GM23338 (cell line): ENCODE results near the gene CPO. TPM values are rescaled to one million over a fixed set of nuclear protein-coding genes. Genes with fewer than 3 reads are reported as not detected.

ENCODE experiments used
- ATAC-seq: fragments of 200-7000 bp; cut with Tn5 transposase; 3 replicates; pipeline ENCODE4 v1.9.1; 2020
- DNase-seq: peaks from one replicate; pipeline ENCODE4 v3.0.0-alpha.2; 2015; ENCODE audit warnings: low spot score
- H2AFZ ChIP-seq: fragments of 200-600 bp; sonication (generic); 2 replicates; pipeline ENCODE4 v1.8.0; 2016; ENCODE audit warnings: antibody characterized with exemption, mild to moderate bottlenecking, moderate library complexity
- H3F3A ChIP-seq: fragments of 200-600 bp; sonication (generic); replicated peaks from 2 replicates; pipeline ENCODE4 v1.8.0; 2017; ENCODE audit warnings: antibody characterized with exemption, mixed run types, low read depth
- H3K27ac ChIP-seq: fragments of 200-600 bp; sonication (generic); 2 replicates; pipeline ENCODE4 v1.6.1; 2016; ENCODE audit warnings: low read depth
- H3K27me3 ChIP-seq: fragments of 200-600 bp; sonication (generic); 2 replicates; pipeline ENCODE4 v1.8.0; 2016; ENCODE audit warnings: mild to moderate bottlenecking, mixed run types, moderate library complexity; ENCODE audit not compliant: insufficient read depth
- H3K36me3 ChIP-seq: fragments of 200-600 bp; sonication (generic); 2 replicates; pipeline ENCODE4 v1.8.0; 2016; ENCODE audit warnings: mild to moderate bottlenecking; ENCODE audit not compliant: insufficient read depth
- H3K4me1 ChIP-seq: fragments of 200-600 bp; sonication (generic); 2 replicates; pipeline ENCODE4 v1.8.0; 2016; ENCODE audit warnings: mild to moderate bottlenecking, moderate library complexity; ENCODE audit not compliant: insufficient read depth
- H3K4me2 ChIP-seq: fragments of 200-600 bp; sonication (generic); 2 replicates; pipeline ENCODE4 v1.7.1; 2017; ENCODE audit warnings: mixed run types
- H3K4me3 ChIP-seq: fragments of 200-600 bp; sonication (generic); 2 replicates; pipeline ENCODE4 v1.6.1; 2016; ENCODE audit warnings: mixed run types
- H3K79me2 ChIP-seq: fragments of 200-600 bp; sonication (generic); replicated peaks from 2 replicates; pipeline ENCODE4 v1.8.0; 2017; ENCODE audit warnings: mild to moderate bottlenecking; ENCODE audit not compliant: insufficient read depth
- H3K9me2 ChIP-seq: fragments of 200-600 bp; sonication (generic); 2 replicates; pipeline ENCODE4 v1.8.0; 2017; ENCODE audit not compliant: insufficient read depth
- H4K20me1 ChIP-seq: fragments of 200-600 bp; sonication (generic); replicated peaks from 2 replicates; pipeline ENCODE4 v1.8.0; 2017; ENCODE audit warnings: mild to moderate bottlenecking; ENCODE audit not compliant: insufficient read depth
- H3K27ac Mint-ChIP-seq: 2 replicates; pipeline ENCODE4 v1.8.0; 2020; ENCODE audit warnings: inconsistent platforms, mild to moderate bottlenecking, moderate library complexity, mixed read lengths
- H3K27me3 Mint-ChIP-seq: 3 replicates; pipeline ENCODE4 v1.8.0; 2022; ENCODE audit warnings: low read depth, mild to moderate bottlenecking, moderate library complexity, mixed read lengths, inconsistent platforms; ENCODE audit not compliant: insufficient read depth, poor library complexity
- H3K36me3 Mint-ChIP-seq: 3 replicates; pipeline ENCODE4 v1.8.0; 2021; ENCODE audit warnings: low read depth, mild to moderate bottlenecking, inconsistent platforms, moderate library complexity, mixed read lengths
- H3K4me1 Mint-ChIP-seq: 3 replicates; pipeline ENCODE4 v1.8.0; 2020; ENCODE audit warnings: mild to moderate bottlenecking, inconsistent platforms, mixed read lengths
- H3K4me3 Mint-ChIP-seq: 3 replicates; pipeline ENCODE4 v1.8.0; 2021; ENCODE audit warnings: moderate library complexity, mild to moderate bottlenecking, inconsistent platforms, mixed read lengths
- H3K9me3 Mint-ChIP-seq: 3 replicates; pipeline ENCODE4 v1.8.0; 2020; ENCODE audit warnings: moderate library complexity, mild to moderate bottlenecking, inconsistent platforms, mixed read lengths
- CREB1 ChIP-seq: fragments of 250-450 bp; sonication (Bioruptor Pico); IDR thresholded peaks from 2 replicates; pipeline ENCODE4 v1.5.0; 2020; ENCODE audit warnings: low read depth, mild to moderate bottlenecking, moderate library complexity
- EZH2 ChIP-seq: fragments of 200-600 bp; sonication (generic); IDR thresholded peaks from one replicate; pipeline ENCODE4 v1.8.0; 2017; ENCODE audit warnings: antibody characterized with exemption, mild to moderate bottlenecking, low read depth; ENCODE audit not compliant: unreplicated experiment
- JUNB ChIP-seq: IDR thresholded peaks from one replicate; pipeline ENCODE4 v1.6.1; 2016; ENCODE audit warnings: antibody characterized with exemption; ENCODE audit not compliant: unreplicated experiment
- NANOG ChIP-seq: IDR thresholded peaks from 2 replicates; pipeline ENCODE4 v1.6.1; 2016; ENCODE audit warnings: antibody characterized with exemption, borderline replicate concordance
- ZNF114 ChIP-seq: fragments of 250-450 bp; sonication (Bioruptor Pico); IDR thresholded peaks from 2 replicates; pipeline ENCODE4 v1.5.0; 2020; ENCODE audit warnings: mild to moderate bottlenecking, moderate library complexity
- ZNF331 ChIP-seq: fragments of 250-450 bp; sonication (Bioruptor Pico); IDR thresholded peaks from 2 replicates; pipeline ENCODE4 v1.5.0; 2020; ENCODE audit warnings: low read depth, mild to moderate bottlenecking, moderate library complexity
- polyA plus RNA-seq: library from polyadenylated mRNA; unstranded; fragments of >200 nt; fragmentation: Nextera tagmentation; extraction: Ambion mirVana; gene quantifications from 2 replicates; pipeline ENCODE4 v1.2.1, GENCODE V29; 2016
- total RNA-seq: library from RNA; depleted of rRNA; stranded (reverse); fragments of >200 nt; shearing (Covaris generic); gene quantifications from 2 replicates; pipeline ENCODE4 v1.2.3, GENCODE V29; 2014
- TF ChIP-seq, protein P1 (sequence below): IDR thresholded peaks from one replicate; pipeline ENCODE4 v1.6.1; 2018; ENCODE audit warnings: antibody characterized with exemption; ENCODE audit not compliant: unreplicated experiment
- TF ChIP-seq, protein P2 (sequence below), 2 experiments: fragments of 200-600 bp in 1 of 2; sonication (generic) in 1 of 2; conservative IDR thresholded peaks; 2 replicates each; pipeline versions ENCODE4 v1.5.1 to v1.6.1; 2016 to 2017; ENCODE audit warnings: antibody characterized with exemption in 2 of 2, low read depth in 2 of 2, mild to moderate bottlenecking in 2 of 2, moderate library complexity in 1 of 2

CPO gene
- total and polyA plus RNA-seq, 2 experiments from 2014 or later = 0.91 to 0.94 TPM

DNA sequence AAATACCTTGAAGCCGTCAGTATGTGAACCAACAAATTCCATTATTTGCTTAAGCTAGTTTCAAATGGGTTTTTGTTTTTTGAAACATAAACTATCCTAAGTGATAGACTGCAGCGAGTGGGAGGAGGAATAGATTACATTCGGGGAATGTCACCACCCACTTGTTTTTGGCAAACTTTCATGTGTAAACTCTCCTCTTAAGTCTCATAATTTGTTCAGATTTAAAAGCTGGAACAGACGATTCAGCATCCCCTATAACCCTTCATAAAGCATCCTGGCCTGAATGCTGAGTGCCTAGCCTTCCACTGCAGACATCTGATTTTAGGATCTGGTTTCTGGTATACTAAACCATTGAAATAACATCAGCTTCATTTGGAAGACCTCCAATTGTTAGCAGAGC, 51.0 kb downstream of the CPO start:
- H3K4me1 Mint-ChIP-seq = no peaks in the 10 kb centered on the region
- no peak overlapping the region for H3K4me2 ChIP-seq
- no peak for ATAC-seq
- H3K79me2 ChIP-seq = no peaks in the 10 kb centered on the region
- H3K27ac ChIP-seq = no peak overlapping the region
- H3K27ac Mint-ChIP-seq = no peak overlapping the region
- 0 out of 2 replicates have a peak, but pooled peaks cover 10% of the 10 kb centered on the region for H3K9me2 ChIP-seq
- no peaks in the 10 kb centered on the region for H3F3A ChIP-seq
- H3K36me3 ChIP-seq = no peaks in the 10 kb centered on the region
- no peak overlapping the region for H3K4me3 Mint-ChIP-seq
- no peaks in the 10 kb centered on the region for H3K4me1 ChIP-seq
- TF ChIP-seq, protein P1, sequence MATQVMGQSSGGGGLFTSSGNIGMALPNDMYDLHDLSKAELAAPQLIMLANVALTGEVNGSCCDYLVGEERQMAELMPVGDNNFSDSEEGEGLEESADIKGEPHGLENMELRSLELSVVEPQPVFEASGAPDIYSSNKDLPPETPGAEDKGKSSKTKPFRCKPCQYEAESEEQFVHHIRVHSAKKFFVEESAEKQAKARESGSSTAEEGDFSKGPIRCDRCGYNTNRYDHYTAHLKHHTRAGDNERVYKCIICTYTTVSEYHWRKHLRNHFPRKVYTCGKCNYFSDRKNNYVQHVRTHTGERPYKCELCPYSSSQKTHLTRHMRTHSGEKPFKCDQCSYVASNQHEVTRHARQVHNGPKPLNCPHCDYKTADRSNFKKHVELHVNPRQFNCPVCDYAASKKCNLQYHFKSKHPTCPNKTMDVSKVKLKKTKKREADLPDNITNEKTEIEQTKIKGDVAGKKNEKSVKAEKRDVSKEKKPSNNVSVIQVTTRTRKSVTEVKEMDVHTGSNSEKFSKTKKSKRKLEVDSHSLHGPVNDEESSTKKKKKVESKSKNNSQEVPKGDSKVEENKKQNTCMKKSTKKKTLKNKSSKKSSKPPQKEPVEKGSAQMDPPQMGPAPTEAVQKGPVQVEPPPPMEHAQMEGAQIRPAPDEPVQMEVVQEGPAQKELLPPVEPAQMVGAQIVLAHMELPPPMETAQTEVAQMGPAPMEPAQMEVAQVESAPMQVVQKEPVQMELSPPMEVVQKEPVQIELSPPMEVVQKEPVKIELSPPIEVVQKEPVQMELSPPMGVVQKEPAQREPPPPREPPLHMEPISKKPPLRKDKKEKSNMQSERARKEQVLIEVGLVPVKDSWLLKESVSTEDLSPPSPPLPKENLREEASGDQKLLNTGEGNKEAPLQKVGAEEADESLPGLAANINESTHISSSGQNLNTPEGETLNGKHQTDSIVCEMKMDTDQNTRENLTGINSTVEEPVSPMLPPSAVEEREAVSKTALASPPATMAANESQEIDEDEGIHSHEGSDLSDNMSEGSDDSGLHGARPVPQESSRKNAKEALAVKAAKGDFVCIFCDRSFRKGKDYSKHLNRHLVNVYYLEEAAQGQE = no peak
- TF ChIP-seq, protein P2, sequence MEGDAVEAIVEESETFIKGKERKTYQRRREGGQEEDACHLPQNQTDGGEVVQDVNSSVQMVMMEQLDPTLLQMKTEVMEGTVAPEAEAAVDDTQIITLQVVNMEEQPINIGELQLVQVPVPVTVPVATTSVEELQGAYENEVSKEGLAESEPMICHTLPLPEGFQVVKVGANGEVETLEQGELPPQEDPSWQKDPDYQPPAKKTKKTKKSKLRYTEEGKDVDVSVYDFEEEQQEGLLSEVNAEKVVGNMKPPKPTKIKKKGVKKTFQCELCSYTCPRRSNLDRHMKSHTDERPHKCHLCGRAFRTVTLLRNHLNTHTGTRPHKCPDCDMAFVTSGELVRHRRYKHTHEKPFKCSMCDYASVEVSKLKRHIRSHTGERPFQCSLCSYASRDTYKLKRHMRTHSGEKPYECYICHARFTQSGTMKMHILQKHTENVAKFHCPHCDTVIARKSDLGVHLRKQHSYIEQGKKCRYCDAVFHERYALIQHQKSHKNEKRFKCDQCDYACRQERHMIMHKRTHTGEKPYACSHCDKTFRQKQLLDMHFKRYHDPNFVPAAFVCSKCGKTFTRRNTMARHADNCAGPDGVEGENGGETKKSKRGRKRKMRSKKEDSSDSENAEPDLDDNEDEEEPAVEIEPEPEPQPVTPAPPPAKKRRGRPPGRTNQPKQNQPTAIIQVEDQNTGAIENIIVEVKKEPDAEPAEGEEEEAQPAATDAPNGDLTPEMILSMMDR (conservative IDR thresholded peaks at IDR 0.05; ENCODE audit: low read depth in 2 of 2) = no peak
- no peak for TF ChIP-seq JUNB
- TF ChIP-seq EZH2 = no peak
- no peak for TF ChIP-seq ZNF331
- no peak for TF ChIP-seq ZNF114
- TF ChIP-seq NANOG = no peak
- peaks cover 5% of the 10 kb centered on the region; the same call in 1 of the 3 replicates for H3K9me3 Mint-ChIP-seq
- H3K27me3 Mint-ChIP-seq = peaks cover 2% of the 10 kb centered on the region
- H3K4me3 ChIP-seq = no peak overlapping the region
- no peak for DNase-seq
- no peak overlapping the region for H2AFZ ChIP-seq
- H3K36me3 Mint-ChIP-seq = peaks cover 9% of the 10 kb centered on the region; the same call in 2 of the 3 replicates
- no peaks in the 10 kb centered on the region for H4K20me1 ChIP-seq
- no peaks in the 10 kb centered on the region for H3K27me3 ChIP-seq

DNA sequence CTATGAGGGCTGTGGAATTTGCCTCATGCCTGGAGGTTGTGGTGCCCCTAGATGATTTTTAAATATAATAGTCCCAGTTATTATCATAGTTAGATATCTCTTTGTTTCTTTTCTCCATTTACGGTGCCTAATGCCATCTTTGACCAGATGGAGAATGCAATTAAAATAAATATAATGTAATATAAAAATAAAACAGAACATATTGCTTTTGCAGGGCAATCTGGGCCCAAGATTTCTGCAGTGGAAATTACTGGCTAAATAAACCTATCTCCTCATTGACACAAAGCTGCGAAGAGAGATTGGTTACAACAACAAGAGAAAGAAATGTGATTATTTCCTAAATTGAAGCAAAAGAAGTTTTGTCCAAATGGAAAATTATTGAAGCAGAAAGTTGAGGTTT, 51.8 kb downstream of the CPO start:
- Mint-ChIP-seq H3K4me3 (no peak overlapping the region), H3K9me3 (peaks cover 5% of the 10 kb centered on the region; the same call in 1 of the 3 replicates), H3K36me3 (peaks cover 13% of the 10 kb centered on the region; the same call in 2 of the 3 replicates), H3K27ac (no peak overlapping the region), H3K4me1 (no peaks in the 10 kb centered on the region), H3K27me3 (peaks cover 2% of the 10 kb centered on the region)
- H3K79me2 ChIP-seq = no peaks in the 10 kb centered on the region
- no peak overlapping the region for H3K27ac ChIP-seq
- DNase-seq (no peak), ATAC-seq (no peak)
- no peaks in the 10 kb centered on the region for H3K27me3 ChIP-seq
- no peak for TF ChIP-seq CREB1 (CRISPR knock-in tag)
- H2AFZ ChIP-seq = no peak overlapping the region; the same call in 1 of the 2 replicates
- H3K4me3 ChIP-seq = no peak overlapping the region
- 0 out of 2 replicates have a peak, but pooled peaks cover 10% of the 10 kb centered on the region for H3K9me2 ChIP-seq
- no peaks in the 10 kb centered on the region for H3K4me1 ChIP-seq
- H4K20me1 ChIP-seq = no peaks in the 10 kb centered on the region
- H3K4me2 ChIP-seq = no peak overlapping the region
- H3K36me3 ChIP-seq = no peaks in the 10 kb centered on the region
- no peaks in the 10 kb centered on the region for H3F3A ChIP-seq
